Liver (tissue), 9 donors: ENCODE results near the gene STXBP4. TPM values are rescaled to one million over a fixed set of nuclear protein-coding genes. Genes with fewer than 3 reads are reported as not detected.

Source experiments
- DNase-seq: peaks from one replicate; pipeline ENCODE4 v3.0.0-alpha.2; 2017; ENCODE audit warnings: low spot score
- H3K27ac ChIP-seq, 2 donors: one replicate each; pipeline ENCODE4 v1.7.0; 2013; ENCODE audit warnings: inconsistent platforms in 2 of 2, low read length in 2 of 2, control low read depth in 1 of 2, low read depth in 1 of 2, mild to moderate bottlenecking in 1 of 2
- H3K27me3 ChIP-seq, 4 donors: one replicate each; pipeline versions ENCODE4 v1.6.1 to v1.7.0; 2013; ENCODE audit warnings: low read length in 3 of 4, inconsistent platforms in 1 of 4, mild to moderate bottlenecking in 1 of 4, moderate library complexity in 1 of 4; ENCODE audit not compliant: control insufficient read depth in 4 of 4, insufficient read depth in 4 of 4
- H3K36me3 ChIP-seq, 4 donors: one replicate each; pipeline versions ENCODE4 v1.6.1 to v1.7.0; 2013; ENCODE audit warnings: low read length in 3 of 4, mild to moderate bottlenecking in 3 of 4, low read depth in 1 of 4, moderate library complexity in 1 of 4; ENCODE audit not compliant: control insufficient read depth in 4 of 4, insufficient read depth in 3 of 4
- H3K4me1 ChIP-seq, 4 donors: one replicate each; pipeline versions ENCODE4 v1.6.1 to v1.7.0; 2013; ENCODE audit warnings: low read length in 3 of 4, mild to moderate bottlenecking in 3 of 4, moderate library complexity in 1 of 4; ENCODE audit not compliant: control insufficient read depth in 4 of 4, insufficient read depth in 4 of 4
- H3K4me3 ChIP-seq, 3 donors: one replicate each; pipeline versions ENCODE4 v1.6.1 to v1.7.0; 2013; ENCODE audit warnings: low read length in 3 of 3, control low read depth in 1 of 3, low read depth in 1 of 3, mild to moderate bottlenecking in 1 of 3
- H3K9ac ChIP-seq, 2 donors: one replicate each; pipeline ENCODE4 v1.7.0; 2013; ENCODE audit warnings: low read length in 2 of 2, mild to moderate bottlenecking in 2 of 2, moderate library complexity in 2 of 2, control low read depth in 1 of 2, low read depth in 1 of 2
- H3K9me3 ChIP-seq, 4 donors: one replicate each; pipeline versions ENCODE4 v1.6.1 to v1.7.0; 2013; ENCODE audit warnings: low read length in 3 of 4; ENCODE audit not compliant: control insufficient read depth in 4 of 4
- EGR1 ChIP-seq, 2 donors: IDR thresholded peaks; 2 replicates each; pipeline ENCODE4 v1.6.1; 2016 to 2018; ENCODE audit warnings: antibody characterized with exemption in 2 of 2, low read depth in 2 of 2
- FOXA2 ChIP-seq: IDR thresholded peaks from 2 replicates; pipeline ENCODE4 v1.6.1; 2016; ENCODE audit warnings: antibody characterized with exemption
- GABPA ChIP-seq, 2 donors: IDR thresholded peaks in 1 of 2; conservative IDR thresholded peaks in 1 of 2; 2 replicates each; pipeline ENCODE4 v1.6.1; 2016; ENCODE audit warnings: antibody characterized with exemption in 2 of 2, mild to moderate bottlenecking in 1 of 2, moderate library complexity in 1 of 2
- JUND ChIP-seq, 2 donors: IDR thresholded peaks; 2 replicates each; pipeline ENCODE4 v1.6.1; 2016; ENCODE audit warnings: antibody characterized with exemption in 2 of 2
- NR2F2 ChIP-seq: IDR thresholded peaks from 2 replicates; pipeline ENCODE4 v1.6.1; 2016; ENCODE audit warnings: antibody characterized with exemption
- RAD21 ChIP-seq, 2 donors: IDR thresholded peaks; 2 replicates each; pipeline ENCODE4 v1.6.1; 2016; ENCODE audit warnings: antibody characterized with exemption in 2 of 2, mild to moderate bottlenecking in 2 of 2
- SP1 ChIP-seq: IDR thresholded peaks from 2 replicates; pipeline ENCODE4 v1.6.1; 2018; ENCODE audit warnings: antibody characterized with exemption, mild to moderate bottlenecking
- TAF1 ChIP-seq: conservative IDR thresholded peaks from 2 replicates; pipeline ENCODE4 v1.6.1; 2016; ENCODE audit warnings: antibody characterized with exemption, mild to moderate bottlenecking
- YY1 ChIP-seq: IDR thresholded peaks from 2 replicates; pipeline ENCODE4 v1.6.1; 2016; ENCODE audit warnings: antibody characterized with exemption, mild to moderate bottlenecking
- WGBS: extraction: QIAGEN DNeasy Blood & Tissue Kit; methylation state at CpG from one replicate; pipeline ENCODE4 v1.1.7; 2013; 5-methylcytosine and 5-hydroxymethylcytosine counted together
- polyA plus RNA-seq, 2 donors: library from polyadenylated mRNA; stranded (reverse) in 1 of 2; unstranded in 1 of 2; fragments of 200-250 nt in 1 of 2; fragments of >200 nt in 1 of 2; fragmentation: Nextera tagmentation in 1 of 2; extraction: Ambion mirVana in 1 of 2; gene quantifications; one replicate each; pipeline versions ENCODE4 v1.2.1 to v1.2.3, GENCODE V29; 2013 to 2015
- total RNA-seq, 2 donors: library from RNA; depleted of rRNA; stranded (reverse); fragments of >200 nt; gene quantifications; one replicate each; pipeline ENCODE4 v1.2.3, GENCODE V29; 2014
- TF ChIP-seq, protein P1 (sequence below): IDR thresholded peaks from 2 replicates; pipeline ENCODE4 v1.6.1; 2016; ENCODE audit warnings: antibody characterized with exemption, mild to moderate bottlenecking
- TF ChIP-seq, protein P2 (sequence below): IDR thresholded peaks from 2 replicates; pipeline ENCODE4 v1.6.1; 2016; ENCODE audit warnings: antibody characterized with exemption
- TF ChIP-seq, protein P3 (sequence below): IDR thresholded peaks from 2 replicates; pipeline ENCODE4 v1.6.1; 2016; ENCODE audit warnings: antibody characterized with exemption
- TF ChIP-seq, protein P4 (sequence below): IDR thresholded peaks from 2 replicates; pipeline ENCODE4 v1.6.1; 2016; ENCODE audit warnings: antibody characterized with exemption
- donor health status: healthy.
- donor health status: healthy.
- donor health status: healthy.
- donor health status: healthy.
- donor health status: healthy.

Gene STXBP4
- total and polyA plus RNA-seq, 4 donors = 1.5 to 12.6 (median 3.5) TPM

DNA sequence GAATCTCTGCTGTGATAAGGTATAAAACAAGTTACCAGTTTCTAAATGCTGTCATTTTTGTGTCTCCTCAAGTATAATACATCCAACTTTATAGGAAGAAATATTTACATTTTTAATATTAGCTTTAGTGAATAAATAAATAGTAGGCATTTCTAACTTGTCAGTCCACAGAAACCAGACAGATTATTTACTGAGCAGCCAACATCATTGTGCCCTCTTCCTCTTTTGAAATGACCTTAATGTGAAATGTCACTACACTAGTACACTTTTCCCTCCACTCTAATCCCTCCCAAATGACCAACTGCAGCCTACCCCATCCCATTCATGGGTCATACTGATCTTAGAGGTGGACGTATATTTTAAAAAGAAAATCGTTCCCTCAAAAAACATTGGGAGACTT is 9.2 kb downstream of the STXBP4 start (continued):
- TF ChIP-seq, protein P1, sequence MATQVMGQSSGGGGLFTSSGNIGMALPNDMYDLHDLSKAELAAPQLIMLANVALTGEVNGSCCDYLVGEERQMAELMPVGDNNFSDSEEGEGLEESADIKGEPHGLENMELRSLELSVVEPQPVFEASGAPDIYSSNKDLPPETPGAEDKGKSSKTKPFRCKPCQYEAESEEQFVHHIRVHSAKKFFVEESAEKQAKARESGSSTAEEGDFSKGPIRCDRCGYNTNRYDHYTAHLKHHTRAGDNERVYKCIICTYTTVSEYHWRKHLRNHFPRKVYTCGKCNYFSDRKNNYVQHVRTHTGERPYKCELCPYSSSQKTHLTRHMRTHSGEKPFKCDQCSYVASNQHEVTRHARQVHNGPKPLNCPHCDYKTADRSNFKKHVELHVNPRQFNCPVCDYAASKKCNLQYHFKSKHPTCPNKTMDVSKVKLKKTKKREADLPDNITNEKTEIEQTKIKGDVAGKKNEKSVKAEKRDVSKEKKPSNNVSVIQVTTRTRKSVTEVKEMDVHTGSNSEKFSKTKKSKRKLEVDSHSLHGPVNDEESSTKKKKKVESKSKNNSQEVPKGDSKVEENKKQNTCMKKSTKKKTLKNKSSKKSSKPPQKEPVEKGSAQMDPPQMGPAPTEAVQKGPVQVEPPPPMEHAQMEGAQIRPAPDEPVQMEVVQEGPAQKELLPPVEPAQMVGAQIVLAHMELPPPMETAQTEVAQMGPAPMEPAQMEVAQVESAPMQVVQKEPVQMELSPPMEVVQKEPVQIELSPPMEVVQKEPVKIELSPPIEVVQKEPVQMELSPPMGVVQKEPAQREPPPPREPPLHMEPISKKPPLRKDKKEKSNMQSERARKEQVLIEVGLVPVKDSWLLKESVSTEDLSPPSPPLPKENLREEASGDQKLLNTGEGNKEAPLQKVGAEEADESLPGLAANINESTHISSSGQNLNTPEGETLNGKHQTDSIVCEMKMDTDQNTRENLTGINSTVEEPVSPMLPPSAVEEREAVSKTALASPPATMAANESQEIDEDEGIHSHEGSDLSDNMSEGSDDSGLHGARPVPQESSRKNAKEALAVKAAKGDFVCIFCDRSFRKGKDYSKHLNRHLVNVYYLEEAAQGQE = no peak
- TF ChIP-seq SP1 = no peak

DNA sequence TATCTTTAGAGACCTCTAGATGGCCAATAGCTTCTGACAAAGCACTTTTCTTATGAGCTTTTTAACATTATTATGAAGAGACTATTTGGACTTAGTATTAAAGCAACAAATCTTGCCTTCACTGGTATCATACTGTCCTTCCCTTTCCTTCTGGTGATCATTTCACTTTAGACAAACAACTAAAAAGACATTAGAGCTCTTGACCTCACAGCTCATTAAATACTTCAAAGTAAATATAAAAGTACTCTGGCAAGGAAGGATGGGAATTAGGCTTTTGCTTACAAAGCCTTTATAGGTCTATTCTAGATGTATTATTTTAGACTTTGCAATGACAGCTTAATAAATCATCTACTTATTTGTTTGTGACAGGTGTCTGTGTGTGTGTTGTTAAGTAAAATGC is 11.1 kb downstream of the STXBP4 start:
- H3K27ac ChIP-seq = no peak overlapping the region
- no peaks in the 10 kb centered on the region for H3K36me3 ChIP-seq
- peaks cover 0 to 2% (median under 1%) of the 10 kb centered on the region in 4 donors for H3K4me1 ChIP-seq
- H3K9me3 ChIP-seq = no peaks in the 10 kb centered on the region
- TF ChIP-seq EGR1 (IDR thresholded peaks at IDR 0.05; ENCODE audit: low read depth in 2 of 2) (no peak), SP1 (no peak), GABPA (IDR thresholded peaks at IDR 0.05 in 1 of 2, conservative IDR thresholded peaks at IDR 0.05 in 1 of 2) (no peak), FOXA2 (no peak)
- TF ChIP-seq, protein P2, sequence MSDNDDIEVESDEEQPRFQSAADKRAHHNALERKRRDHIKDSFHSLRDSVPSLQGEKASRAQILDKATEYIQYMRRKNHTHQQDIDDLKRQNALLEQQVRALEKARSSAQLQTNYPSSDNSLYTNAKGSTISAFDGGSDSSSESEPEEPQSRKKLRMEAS = no peak
- no peak overlapping the region for H3K9ac ChIP-seq
- H3K4me3 ChIP-seq = no peak overlapping the region
- no peaks in the 10 kb centered on the region for H3K27me3 ChIP-seq
- no peak for DNase-seq

DNA sequence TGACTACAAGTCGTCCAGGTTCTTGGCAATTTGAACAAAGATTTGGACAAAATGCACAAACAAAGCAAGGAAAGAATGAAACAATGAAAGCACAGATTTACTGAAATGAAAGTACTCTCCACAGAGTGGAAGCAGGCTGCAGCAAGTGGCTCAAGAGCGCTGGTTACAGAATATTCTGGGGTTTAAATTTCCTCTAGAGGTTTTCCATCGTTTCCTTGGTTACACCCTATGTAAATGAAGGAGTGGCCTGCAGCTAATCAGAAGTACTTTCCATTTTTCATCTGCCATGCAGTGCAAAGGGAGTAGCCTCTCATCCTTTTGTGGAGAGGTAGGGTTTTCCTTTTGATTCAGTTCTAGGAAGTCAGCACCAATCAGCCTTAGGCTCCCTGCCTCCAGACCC is 11.8 kb downstream of the STXBP4 start:
- WGBS = 36% methylated on average over 3 of the region's 3 CpGs
- Histone ChIP-seq H3K9me3 (no peaks in the 10 kb centered on the region), H3K9ac (no peak overlapping the region), H3K36me3 (no peaks in the 10 kb centered on the region), H3K4me1 (peaks cover 0 to 2% (median under 1%) of the 10 kb centered on the region in 4 donors), H3K4me3 (no peak overlapping the region), H3K27me3 (no peaks in the 10 kb centered on the region), H3K27ac (no peak overlapping the region)
- no peak for TF ChIP-seq JUND (IDR thresholded peaks at IDR 0.05)
- TF ChIP-seq RAD21 (IDR thresholded peaks at IDR 0.05) = no peak
- TF ChIP-seq, protein P2 = no peak
- no peak for TF ChIP-seq SP1
- no peak for TF ChIP-seq TAF1
- TF ChIP-seq FOXA2 = no peak
- TF ChIP-seq, protein P3, sequence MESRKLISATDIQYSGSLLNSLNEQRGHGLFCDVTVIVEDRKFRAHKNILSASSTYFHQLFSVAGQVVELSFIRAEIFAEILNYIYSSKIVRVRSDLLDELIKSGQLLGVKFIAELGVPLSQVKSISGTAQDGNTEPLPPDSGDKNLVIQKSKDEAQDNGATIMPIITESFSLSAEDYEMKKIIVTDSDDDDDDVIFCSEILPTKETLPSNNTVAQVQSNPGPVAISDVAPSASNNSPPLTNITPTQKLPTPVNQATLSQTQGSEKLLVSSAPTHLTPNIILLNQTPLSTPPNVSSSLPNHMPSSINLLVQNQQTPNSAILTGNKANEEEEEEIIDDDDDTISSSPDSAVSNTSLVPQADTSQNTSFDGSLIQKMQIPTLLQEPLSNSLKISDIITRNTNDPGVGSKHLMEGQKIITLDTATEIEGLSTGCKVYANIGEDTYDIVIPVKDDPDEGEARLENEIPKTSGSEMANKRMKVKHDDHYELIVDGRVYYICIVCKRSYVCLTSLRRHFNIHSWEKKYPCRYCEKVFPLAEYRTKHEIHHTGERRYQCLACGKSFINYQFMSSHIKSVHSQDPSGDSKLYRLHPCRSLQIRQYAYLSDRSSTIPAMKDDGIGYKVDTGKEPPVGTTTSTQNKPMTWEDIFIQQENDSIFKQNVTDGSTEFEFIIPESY = no peak
- TF ChIP-seq, protein P4, sequence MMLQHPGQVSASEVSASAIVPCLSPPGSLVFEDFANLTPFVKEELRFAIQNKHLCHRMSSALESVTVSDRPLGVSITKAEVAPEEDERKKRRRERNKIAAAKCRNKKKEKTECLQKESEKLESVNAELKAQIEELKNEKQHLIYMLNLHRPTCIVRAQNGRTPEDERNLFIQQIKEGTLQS = no peak
- TF ChIP-seq YY1 = no peak
- TF ChIP-seq NR2F2 = no peak
- TF ChIP-seq, protein P1 = no peak
- no peak for DNase-seq
